Measurements from ENCODE around the gene FSIP1.

DNA sequence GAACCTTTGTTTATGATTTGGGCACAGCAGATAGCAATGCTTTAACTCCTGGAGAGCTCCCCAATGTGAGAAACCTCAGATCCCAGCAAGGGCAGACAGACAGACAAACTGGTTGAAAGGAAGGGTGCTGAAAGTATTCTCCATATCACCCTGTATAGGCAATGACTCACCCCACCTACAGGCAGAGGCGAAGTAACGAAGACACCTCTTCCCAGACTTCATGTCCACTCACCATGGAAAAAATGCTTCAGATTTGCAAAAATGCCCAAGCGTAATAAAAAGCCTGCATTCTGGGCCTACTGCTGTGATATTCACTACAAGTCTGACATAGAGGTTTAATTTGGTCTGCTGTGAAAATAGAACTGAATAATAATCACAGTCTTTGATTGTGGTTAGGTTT is 151.3 kb downstream of the FSIP1 start:
- TF ChIP-seq, protein P1, sequence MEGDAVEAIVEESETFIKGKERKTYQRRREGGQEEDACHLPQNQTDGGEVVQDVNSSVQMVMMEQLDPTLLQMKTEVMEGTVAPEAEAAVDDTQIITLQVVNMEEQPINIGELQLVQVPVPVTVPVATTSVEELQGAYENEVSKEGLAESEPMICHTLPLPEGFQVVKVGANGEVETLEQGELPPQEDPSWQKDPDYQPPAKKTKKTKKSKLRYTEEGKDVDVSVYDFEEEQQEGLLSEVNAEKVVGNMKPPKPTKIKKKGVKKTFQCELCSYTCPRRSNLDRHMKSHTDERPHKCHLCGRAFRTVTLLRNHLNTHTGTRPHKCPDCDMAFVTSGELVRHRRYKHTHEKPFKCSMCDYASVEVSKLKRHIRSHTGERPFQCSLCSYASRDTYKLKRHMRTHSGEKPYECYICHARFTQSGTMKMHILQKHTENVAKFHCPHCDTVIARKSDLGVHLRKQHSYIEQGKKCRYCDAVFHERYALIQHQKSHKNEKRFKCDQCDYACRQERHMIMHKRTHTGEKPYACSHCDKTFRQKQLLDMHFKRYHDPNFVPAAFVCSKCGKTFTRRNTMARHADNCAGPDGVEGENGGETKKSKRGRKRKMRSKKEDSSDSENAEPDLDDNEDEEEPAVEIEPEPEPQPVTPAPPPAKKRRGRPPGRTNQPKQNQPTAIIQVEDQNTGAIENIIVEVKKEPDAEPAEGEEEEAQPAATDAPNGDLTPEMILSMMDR (IDR thresholded peaks at IDR 0.05): no peak
- TF ChIP-seq POLR2A (IDR thresholded peaks at IDR 0.05): no peak

Measured in body of pancreas (tissue), 4 donors.